Pericardium fibroblast (primary cell): ENCODE results near the gene CCDC185. TPM values are rescaled to one million over a fixed set of nuclear protein-coding genes. Genes with fewer than 3 reads are reported as not detected.

Experiments
- total RNA-seq: library from RNA; depleted of rRNA; stranded (reverse); fragments of >200 nt; gene quantifications from 2 replicates; pipeline ENCODE4 v1.2.3, GENCODE V29; 2015

Gene CCDC185
- total RNA-seq = not detected in 2 replicates

GRCh38 chr1:223393275-223394214 lies at the start of gene CCDC185:
CCDC185 (plus strand) TSS chr1:223393415; CDS start chr1:223393476, 61 bp downstream.

DNA sequence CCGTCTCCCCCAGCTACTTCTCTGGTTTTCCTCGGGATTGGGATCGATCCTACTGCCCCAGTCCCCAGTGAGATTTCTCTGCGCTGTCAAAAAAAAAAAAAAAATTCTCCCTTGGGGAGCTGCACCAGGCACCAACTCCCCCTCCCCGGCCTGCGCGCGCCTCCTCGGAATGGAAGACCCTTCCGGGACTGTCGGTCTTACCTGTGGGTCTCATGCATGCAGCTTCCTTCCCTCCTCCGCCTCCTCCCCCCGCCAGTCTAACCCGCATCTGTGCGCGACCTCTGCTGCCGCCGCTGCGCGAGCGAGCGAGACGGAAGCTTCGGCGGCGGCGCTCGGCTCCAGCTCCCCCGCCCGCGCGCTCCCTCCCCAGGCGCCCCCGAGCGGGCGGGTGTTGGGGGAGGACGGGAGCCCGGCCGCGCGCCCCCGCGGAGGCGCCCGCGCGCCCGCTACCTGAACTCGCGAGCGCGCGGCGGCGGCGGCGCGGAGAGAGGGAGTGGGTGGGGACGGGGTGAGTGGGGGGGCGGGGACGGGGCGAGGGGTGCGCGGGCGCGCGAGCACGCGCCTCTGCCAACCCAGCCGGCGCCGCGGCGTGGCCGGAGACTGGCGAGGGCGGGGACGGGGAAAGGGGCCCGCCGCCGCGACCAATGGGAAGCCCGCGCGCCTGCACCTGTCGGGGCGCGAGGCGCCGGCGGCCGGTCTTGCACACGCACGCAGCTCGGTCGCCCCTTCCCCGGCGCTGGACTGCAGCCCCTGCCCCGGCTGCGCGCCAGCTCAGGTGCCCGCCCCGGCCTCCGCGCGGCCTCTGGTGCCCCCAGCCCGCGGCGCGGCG lies 29.1 kb upstream of the CCDC185 start, which contains the start of gene SUSD4:
Gene SUSD4 (minus strand): TSS at position 321 of the 829 bp plus-strand sequence. CDS start 751 bp downstream, outside the sequence.

Other genes starting within 250 kb of the CCDC185 start
- 0.47 TPM in 1 of 2 replicates, not detected in the other for gene SUSD4, start 29.2 kb upstream of the CCDC185 start, total RNA-seq